ENCODE measurements around the gene OR5H1. TPM values are rescaled to one million over a fixed set of nuclear protein-coding genes. Genes with fewer than 3 reads are reported as not detected.
"Not testable (repeated sequence)": the region's sequence is repeated elsewhere in the genome, so short reads cannot be mapped to it uniquely, and the experiment has no call there.

Gene OR5H1
- total RNA-seq, 4 donors from 2014 or later = not detected

DNA sequence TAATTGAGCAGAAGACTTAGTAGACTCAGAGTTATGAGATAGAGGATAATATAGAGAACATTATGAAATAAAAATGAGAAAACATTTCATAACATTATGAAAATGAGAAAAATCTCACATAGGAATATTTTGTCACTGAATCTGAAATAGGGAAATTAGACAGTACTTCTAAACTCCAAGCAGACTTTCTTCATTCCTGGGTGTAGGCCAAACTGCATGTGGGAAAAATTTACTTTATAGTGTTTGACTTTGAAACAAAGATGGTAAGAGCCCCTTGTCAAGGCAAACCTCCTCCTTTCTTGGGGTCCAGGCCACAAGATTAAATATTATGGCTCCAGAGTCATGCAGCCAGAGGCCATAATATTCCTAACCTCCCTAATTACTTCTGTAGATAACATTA lies 10.0 kb downstream of the OR5H1 start:
- Histone ChIP-seq H3K27ac (no peak overlapping the region), H3K4me3 (replicated peaks in 1 of 3) (no peak overlapping the region), H3K4me1 (no peaks in the 10 kb centered on the region), H3K27me3 (no peaks in the 10 kb centered on the region), H3K36me3 (no peaks in the 10 kb centered on the region), H3K9me3 (no peaks in the 10 kb centered on the region)
- intact Hi-C loops (cut with DNase I) = no loop called here
- no peak for TF ChIP-seq POLR2A (IDR thresholded peaks at IDR 0.05)
- TF ChIP-seq, protein P1, sequence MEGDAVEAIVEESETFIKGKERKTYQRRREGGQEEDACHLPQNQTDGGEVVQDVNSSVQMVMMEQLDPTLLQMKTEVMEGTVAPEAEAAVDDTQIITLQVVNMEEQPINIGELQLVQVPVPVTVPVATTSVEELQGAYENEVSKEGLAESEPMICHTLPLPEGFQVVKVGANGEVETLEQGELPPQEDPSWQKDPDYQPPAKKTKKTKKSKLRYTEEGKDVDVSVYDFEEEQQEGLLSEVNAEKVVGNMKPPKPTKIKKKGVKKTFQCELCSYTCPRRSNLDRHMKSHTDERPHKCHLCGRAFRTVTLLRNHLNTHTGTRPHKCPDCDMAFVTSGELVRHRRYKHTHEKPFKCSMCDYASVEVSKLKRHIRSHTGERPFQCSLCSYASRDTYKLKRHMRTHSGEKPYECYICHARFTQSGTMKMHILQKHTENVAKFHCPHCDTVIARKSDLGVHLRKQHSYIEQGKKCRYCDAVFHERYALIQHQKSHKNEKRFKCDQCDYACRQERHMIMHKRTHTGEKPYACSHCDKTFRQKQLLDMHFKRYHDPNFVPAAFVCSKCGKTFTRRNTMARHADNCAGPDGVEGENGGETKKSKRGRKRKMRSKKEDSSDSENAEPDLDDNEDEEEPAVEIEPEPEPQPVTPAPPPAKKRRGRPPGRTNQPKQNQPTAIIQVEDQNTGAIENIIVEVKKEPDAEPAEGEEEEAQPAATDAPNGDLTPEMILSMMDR (IDR thresholded peaks at IDR 0.05) = no peak
- DNase-seq = no peak

DNA sequence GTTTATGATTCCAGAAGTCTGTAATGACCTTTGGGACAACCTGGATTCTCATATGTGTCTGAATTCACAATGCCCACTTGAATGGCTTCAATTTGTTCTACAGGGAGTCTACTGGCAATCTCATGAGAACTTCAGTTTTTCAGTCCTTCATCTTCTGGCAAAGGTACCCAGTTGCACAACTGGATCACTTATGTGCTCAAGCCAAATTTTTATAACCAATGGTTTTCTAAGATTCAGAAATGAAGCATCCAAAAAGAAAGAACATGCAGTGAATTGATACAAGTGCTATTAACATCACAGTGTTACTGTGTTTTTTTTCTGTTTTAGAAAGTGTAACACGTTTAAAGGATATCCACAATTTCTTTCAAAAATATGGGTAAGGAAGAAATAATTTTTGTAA lies 16.7 kb downstream of the OR5H1 start, which contains the start of gene OR5H14:
TSS of gene OR5H14 (plus strand) at position 301 of the 400 bp plus-strand sequence. CDS start 1,907 bp downstream, outside the sequence.
- DNase-seq = no peak
- no peak within 1 kb of the TSS for H3K27ac ChIP-seq
- H3K4me3 ChIP-seq (replicated peaks in 1 of 3) = no peak within 1 kb of the TSS
- H3K27me3 ChIP-seq = no peaks in the 10 kb centered on the region
- H3K36me3 ChIP-seq = no peaks in the 10 kb centered on the region
- intact Hi-C loops (cut with DNase I) = no loop called here
- TF ChIP-seq, protein P1 (IDR thresholded peaks at IDR 0.05) = no peak
- TF ChIP-seq POLR2A (IDR thresholded peaks at IDR 0.05) = no peak
- H3K4me1 ChIP-seq = no peaks in the 10 kb centered on the region
- no peaks in the 10 kb centered on the region for H3K9me3 ChIP-seq
- WGBS, 2 donors = 82 to 91% methylated on average over 1 of the region's 1 CpG

DNA sequence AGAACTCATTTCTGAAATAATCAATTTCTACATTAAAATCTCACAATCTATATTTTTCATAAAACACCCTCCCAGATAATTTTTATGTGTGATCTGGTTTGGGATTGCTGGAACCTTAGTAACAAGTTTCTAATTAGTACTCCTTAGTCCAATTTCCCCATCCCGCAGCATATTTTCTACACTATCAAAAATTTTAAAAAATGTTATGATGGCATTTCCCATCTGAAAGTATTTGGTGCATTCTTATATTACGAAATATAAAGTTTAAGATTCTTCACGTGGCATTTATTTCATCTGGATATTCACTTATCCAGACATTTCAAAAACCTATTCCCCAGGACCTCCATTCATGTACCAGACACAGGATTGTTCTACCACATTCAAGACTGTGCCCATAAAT lies 18.2 kb downstream of the OR5H1 start:
- Histone ChIP-seq H3K36me3 (no peaks in the 10 kb centered on the region), H3K27ac (no peak overlapping the region), H3K9me3 (no peaks in the 10 kb centered on the region), H3K4me3 (replicated peaks in 1 of 3) (no peak overlapping the region), H3K27me3 (no peaks in the 10 kb centered on the region), H3K4me1 (no peaks in the 10 kb centered on the region)
- intact Hi-C loops (cut with DNase I) = no loop called here
- TF ChIP-seq, protein P1 (IDR thresholded peaks at IDR 0.05) = no peak
- TF ChIP-seq POLR2A (IDR thresholded peaks at IDR 0.05) = no peak
- no peak for DNase-seq
- WGBS, 2 donors = 53 to 66% methylated on average over 3 of the region's 3 CpGs

DNA sequence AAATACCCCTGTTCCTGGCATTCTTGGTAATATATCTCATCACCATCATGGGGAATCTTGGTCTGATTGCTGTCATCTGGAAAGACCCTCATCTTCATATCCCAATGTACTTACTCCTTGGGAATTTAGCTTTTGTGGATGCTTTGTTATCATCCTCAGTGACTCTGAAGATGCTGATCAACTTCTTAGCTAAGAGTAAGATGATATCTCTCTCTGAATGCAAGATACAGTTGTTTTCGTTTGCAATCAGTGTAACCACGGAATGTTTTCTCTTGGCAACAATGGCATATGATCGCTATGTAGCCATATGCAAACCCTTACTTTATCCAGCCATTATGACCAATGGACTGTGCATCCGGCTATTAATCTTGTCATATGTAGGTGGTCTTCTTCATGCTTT lies 18.9 kb downstream of the OR5H1 start:
- H3K36me3 ChIP-seq; H3K4me3 ChIP-seq (replicated peaks in 1 of 3); DNase-seq; H3K27me3 ChIP-seq; H3K9me3 ChIP-seq; intact Hi-C loops (cut with DNase I); H3K27ac ChIP-seq; H3K4me1 ChIP-seq: not testable (repeated sequence)
- WGBS, 2 donors = 86 to 91% methylated on average over 4 of the region's 4 CpGs

DNA sequence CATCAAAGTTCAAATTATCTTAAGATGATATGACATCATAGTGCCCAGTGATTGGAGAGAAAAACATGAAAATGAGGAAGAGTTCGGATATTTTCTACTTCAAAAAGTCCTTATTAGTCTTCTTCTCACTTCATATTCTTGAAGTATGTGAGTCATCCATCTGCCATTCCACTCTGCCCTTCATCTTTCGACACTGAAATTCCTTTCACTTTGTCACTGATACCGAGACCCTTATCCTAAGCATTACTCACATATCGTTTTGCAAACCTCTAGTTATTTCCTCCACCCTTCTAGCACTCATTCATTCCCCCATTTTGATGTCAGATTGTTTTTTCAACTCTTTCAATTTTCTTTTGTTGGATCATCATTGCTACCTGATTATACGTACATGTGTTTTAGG lies 20.7 kb downstream of the OR5H1 start:
- 72 to 82% methylated on average over 5 of the region's 5 CpGs for WGBS, 2 donors
- TF ChIP-seq, protein P1 (IDR thresholded peaks at IDR 0.05) = no peak
- TF ChIP-seq POLR2A (IDR thresholded peaks at IDR 0.05) = no peak
- intact Hi-C loops (cut with DNase I) = no loop called here

DNA sequence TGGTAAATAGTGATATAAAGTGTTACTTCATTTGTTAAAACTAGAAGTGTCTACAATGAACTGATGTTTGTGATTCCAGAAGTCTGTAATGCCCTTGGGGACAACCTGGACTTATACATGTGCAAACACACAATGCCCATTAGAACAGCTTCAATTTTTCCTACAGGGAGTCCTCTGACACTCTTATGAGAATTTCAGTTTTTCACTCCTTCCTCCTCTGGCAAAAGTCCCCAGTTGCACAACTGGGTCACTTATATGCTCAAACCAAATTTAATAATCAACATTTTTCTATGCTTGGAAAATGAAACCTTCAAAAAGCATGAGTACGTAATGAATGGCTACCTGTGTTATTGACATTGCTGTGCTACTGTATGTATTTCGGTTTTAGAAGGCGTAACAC lies 35.9 kb downstream of the OR5H1 start, which contains the start of gene OR5H15:
TSS of gene OR5H15 (plus strand) at position 301 of the 400 bp plus-strand sequence. CDS start 2,004 bp downstream, outside the sequence.
- Histone ChIP-seq H3K4me3 (replicated peaks in 1 of 3) (no peak within 1 kb of the TSS), H3K9me3 (no peaks in the 10 kb centered on the region), H3K36me3 (no peaks in the 10 kb centered on the region), H3K27me3 (no peaks in the 10 kb centered on the region), H3K27ac (no peak within 1 kb of the TSS), H3K4me1 (no peaks in the 10 kb centered on the region)
- DNase-seq = no peak
- 93 to 97% methylated on average over 3 of the region's 3 CpGs for WGBS, 2 donors
- intact Hi-C loops (cut with DNase I) = no loop called here
- no peak for TF ChIP-seq POLR2A (IDR thresholded peaks at IDR 0.05)
- TF ChIP-seq, protein P1 (IDR thresholded peaks at IDR 0.05) = no peak

More for the DNA sequence above, 20.7 kb downstream of the OR5H1 start:
- Histone ChIP-seq H3K27me3 (no peaks in the 10 kb centered on the region), H3K36me3 (no peaks in the 10 kb centered on the region), H3K27ac (no peak overlapping the region), H3K9me3 (no peaks in the 10 kb centered on the region), H3K4me3 (replicated peaks in 1 of 3) (no peak overlapping the region), H3K4me1 (no peaks in the 10 kb centered on the region)
- no peak for DNase-seq
